ENCODE results near the gene MOV10. TPM values are rescaled to one million over a fixed set of nuclear protein-coding genes. Genes with fewer than 3 reads are reported as not detected.

MOV10 gene, protein sequence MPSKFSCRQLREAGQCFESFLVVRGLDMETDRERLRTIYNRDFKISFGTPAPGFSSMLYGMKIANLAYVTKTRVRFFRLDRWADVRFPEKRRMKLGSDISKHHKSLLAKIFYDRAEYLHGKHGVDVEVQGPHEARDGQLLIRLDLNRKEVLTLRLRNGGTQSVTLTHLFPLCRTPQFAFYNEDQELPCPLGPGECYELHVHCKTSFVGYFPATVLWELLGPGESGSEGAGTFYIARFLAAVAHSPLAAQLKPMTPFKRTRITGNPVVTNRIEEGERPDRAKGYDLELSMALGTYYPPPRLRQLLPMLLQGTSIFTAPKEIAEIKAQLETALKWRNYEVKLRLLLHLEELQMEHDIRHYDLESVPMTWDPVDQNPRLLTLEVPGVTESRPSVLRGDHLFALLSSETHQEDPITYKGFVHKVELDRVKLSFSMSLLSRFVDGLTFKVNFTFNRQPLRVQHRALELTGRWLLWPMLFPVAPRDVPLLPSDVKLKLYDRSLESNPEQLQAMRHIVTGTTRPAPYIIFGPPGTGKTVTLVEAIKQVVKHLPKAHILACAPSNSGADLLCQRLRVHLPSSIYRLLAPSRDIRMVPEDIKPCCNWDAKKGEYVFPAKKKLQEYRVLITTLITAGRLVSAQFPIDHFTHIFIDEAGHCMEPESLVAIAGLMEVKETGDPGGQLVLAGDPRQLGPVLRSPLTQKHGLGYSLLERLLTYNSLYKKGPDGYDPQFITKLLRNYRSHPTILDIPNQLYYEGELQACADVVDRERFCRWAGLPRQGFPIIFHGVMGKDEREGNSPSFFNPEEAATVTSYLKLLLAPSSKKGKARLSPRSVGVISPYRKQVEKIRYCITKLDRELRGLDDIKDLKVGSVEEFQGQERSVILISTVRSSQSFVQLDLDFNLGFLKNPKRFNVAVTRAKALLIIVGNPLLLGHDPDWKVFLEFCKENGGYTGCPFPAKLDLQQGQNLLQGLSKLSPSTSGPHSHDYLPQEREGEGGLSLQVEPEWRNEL
- polyA plus RNA-seq (28.6 to 39.2 TPM (median 30.6 TPM) in 3 replicates), polyA minus RNA-seq (37.8 to 59.4 TPM (median 52.1 TPM) in 3 replicates)
- polyA plus RNA-seq (2011; ENCODE audit: low read depth): 36.0 TPM
- polyA plus RNA-seq (2011; cell fraction: cytosol; rRNA removed): 20.5 and 26.0 TPM in 2 replicates
- polyA plus RNA-seq (2011; cell fraction: nucleus; rRNA removed): 86.0 and 114 TPM in 2 replicates
- 35.4 and 47.6 TPM in 2 replicates for polyA plus RNA-seq (2012; ENCODE audit: low replicate concordance)
- 49.7 TPM for polyA minus RNA-seq (2011; cell fraction: cytosol; rRNA and poly(A)+ RNA removed)
- 53.8 and 55.9 TPM in 2 replicates for polyA minus RNA-seq (2011; cell fraction: nucleus; rRNA and poly(A)+ RNA removed)

- peak; percentile 54 for DNase-seq (ENCODE audit: low read depth, low spot score)
- H3K9me3 ChIP-seq (ENCODE audit: control insufficient read depth, low read depth, low read length): no peaks in the 10 kb centered on the region
- peak within 1 kb of the TSS; percentile 94 for H3K4me2 ChIP-seq (ENCODE audit: control insufficient read depth, extremely low read depth, insufficient read depth, low read depth, low read length)
- H3K27ac ChIP-seq (ENCODE audit: control insufficient read depth, insufficient read depth, low read length): peak within 1 kb of the TSS; percentile 80
- H3K9me1 ChIP-seq (ENCODE audit: control insufficient read depth, extremely low read depth, insufficient read depth, low read length): no peaks in the 10 kb centered on the region
- H4K20me1 ChIP-seq (ENCODE audit: control insufficient read depth, extremely low read depth, insufficient read depth, low read length): no peaks in the 10 kb centered on the region
- H3K4me3 ChIP-seq (ENCODE audit: control insufficient read depth in 2 of 3, extremely low read depth in 1 of 3, insufficient read depth in 2 of 3, low read depth in 1 of 3, low read length in 3 of 3): peak within 1 kb of the TSS; percentile 79 to 90 (median 85)
- peaks cover 4 to 11% of the 10 kb centered on the region in 2 experiments for H3K36me3 ChIP-seq (ENCODE audit: control insufficient read depth in 2 of 2, extremely low read depth in 1 of 2, insufficient read depth in 2 of 2, low read length in 2 of 2)
- no peaks in the 10 kb centered on the region for H3K27me3 ChIP-seq (ENCODE audit: control insufficient read depth, extremely low read depth, insufficient read depth, low read length)
- peaks cover 16% of the 10 kb centered on the region for H3K79me2 ChIP-seq (ENCODE audit: control insufficient read depth, insufficient read depth, low read length)
- peak within 1 kb of the TSS; percentile 74 for H2AFZ ChIP-seq (ENCODE audit: control insufficient read depth, low read length)
- peak within 1 kb of the TSS; percentile 84 for H3K9ac ChIP-seq (ENCODE audit: control insufficient read depth, extremely low read depth, insufficient read depth, low read length)
- peaks cover 20% of the 10 kb centered on the region for H3K4me1 ChIP-seq (ENCODE audit: control insufficient read depth, extremely low read depth, insufficient read depth, low read length)
- FAIRE-seq: no peak
- dilution Hi-C loops (cut with MboI; ENCODE audit: extremely low pct_ligation_motif_present, low sequenced_read_pairs): no loop called here
- TF ChIP-seq, protein P1, sequence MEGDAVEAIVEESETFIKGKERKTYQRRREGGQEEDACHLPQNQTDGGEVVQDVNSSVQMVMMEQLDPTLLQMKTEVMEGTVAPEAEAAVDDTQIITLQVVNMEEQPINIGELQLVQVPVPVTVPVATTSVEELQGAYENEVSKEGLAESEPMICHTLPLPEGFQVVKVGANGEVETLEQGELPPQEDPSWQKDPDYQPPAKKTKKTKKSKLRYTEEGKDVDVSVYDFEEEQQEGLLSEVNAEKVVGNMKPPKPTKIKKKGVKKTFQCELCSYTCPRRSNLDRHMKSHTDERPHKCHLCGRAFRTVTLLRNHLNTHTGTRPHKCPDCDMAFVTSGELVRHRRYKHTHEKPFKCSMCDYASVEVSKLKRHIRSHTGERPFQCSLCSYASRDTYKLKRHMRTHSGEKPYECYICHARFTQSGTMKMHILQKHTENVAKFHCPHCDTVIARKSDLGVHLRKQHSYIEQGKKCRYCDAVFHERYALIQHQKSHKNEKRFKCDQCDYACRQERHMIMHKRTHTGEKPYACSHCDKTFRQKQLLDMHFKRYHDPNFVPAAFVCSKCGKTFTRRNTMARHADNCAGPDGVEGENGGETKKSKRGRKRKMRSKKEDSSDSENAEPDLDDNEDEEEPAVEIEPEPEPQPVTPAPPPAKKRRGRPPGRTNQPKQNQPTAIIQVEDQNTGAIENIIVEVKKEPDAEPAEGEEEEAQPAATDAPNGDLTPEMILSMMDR (optimal IDR thresholded peaks at IDR 0.05 in 1 of 3, IDR thresholded peaks at IDR 0.05 in 1 of 3, conservative IDR thresholded peaks at IDR 0.05 in 1 of 3; ENCODE audit: extremely low read depth in 1 of 3, insufficient read depth in 2 of 3, low read length in 3 of 3): no peak
- TF ChIP-seq EZH2 (IDR thresholded peaks at IDR 0.05; ENCODE audit: low read length): no peak
Observed at GRCh38 chr1:112674440-112674985, at the start of gene MOV10. Gene MOV10 (plus strand): TSS chr1:112674659. CDS start chr1:112674913, 254 bp downstream.

GRCh38 chr1:112625696-112626095, 48.8 kb upstream of the MOV10 start:
- Histone ChIP-seq H3K4me1 (ENCODE audit: control insufficient read depth, extremely low read depth, insufficient read depth, low read length) (peaks cover 35% of the 10 kb centered on the region), H3K9me1 (ENCODE audit: control insufficient read depth, extremely low read depth, insufficient read depth, low read length) (peaks cover 5% of the 10 kb centered on the region), H2AFZ (ENCODE audit: control insufficient read depth, low read length) (no peak overlapping the region), H3K27me3 (ENCODE audit: control insufficient read depth, extremely low read depth, insufficient read depth, low read length) (no peaks in the 10 kb centered on the region), H3K9ac (ENCODE audit: control insufficient read depth, extremely low read depth, insufficient read depth, low read length) (no peak overlapping the region), H3K9me3 (ENCODE audit: control insufficient read depth, low read depth, low read length) (no peaks in the 10 kb centered on the region), H3K4me3 (ENCODE audit: control insufficient read depth in 2 of 3, extremely low read depth in 1 of 3, insufficient read depth in 2 of 3, low read depth in 1 of 3, low read length in 3 of 3) (no peak overlapping the region), H3K36me3 (ENCODE audit: control insufficient read depth in 2 of 2, extremely low read depth in 1 of 2, insufficient read depth in 2 of 2, low read length in 2 of 2) (peaks cover 3 to 18% of the 10 kb centered on the region in 2 experiments), H4K20me1 (ENCODE audit: control insufficient read depth, extremely low read depth, insufficient read depth, low read length) (peaks cover 20% of the 10 kb centered on the region), H3K4me2 (ENCODE audit: control insufficient read depth, extremely low read depth, insufficient read depth, low read depth, low read length) (no peak overlapping the region), H3K79me2 (ENCODE audit: control insufficient read depth, insufficient read depth, low read length) (peaks cover 91% of the 10 kb centered on the region), H3K27ac (ENCODE audit: control insufficient read depth, insufficient read depth, low read length) (no peak overlapping the region)
- TF ChIP-seq, protein P1 (optimal IDR thresholded peaks at IDR 0.05 in 1 of 3, IDR thresholded peaks at IDR 0.05 in 1 of 3, conservative IDR thresholded peaks at IDR 0.05 in 1 of 3; ENCODE audit: extremely low read depth in 1 of 3, insufficient read depth in 2 of 3, low read length in 3 of 3): no peak
- no peak for TF ChIP-seq EZH2 (IDR thresholded peaks at IDR 0.05; ENCODE audit: low read length)
- FAIRE-seq: no peak
- dilution Hi-C loops (cut with MboI; ENCODE audit: extremely low pct_ligation_motif_present, low sequenced_read_pairs): no loop called here
- no peak for DNase-seq (ENCODE audit: low read depth, low spot score)
